PC-3 (cell line): ENCODE measurements around the gene HSD3B7. TPM values are rescaled to one million over a fixed set of nuclear protein-coding genes. Genes with fewer than 3 reads are reported as not detected.
A peak's percentile ranks its signal among the peaks of the same experiment; 100 is the strongest.

ENCODE experiments used
- ATAC-seq: fragments of 200-7000 bp; cut with Tn5 transposase; 2 replicates; pipeline ENCODE4 v1.9.1; 2020; ENCODE audit warnings: mild to moderate bottlenecking, moderate library complexity
- BruUV-seq: library from RNA; stranded (reverse); fragments of 400-500 nt; replicated peaks from 2 replicates; lab custom pipeline; 2021; lab: Mats Ljungman, UMichigan
- CTCF ChIA-PET: fragments of 300-600 bp; sonication (Branson Sonifier 250); formaldehyde crosslinking; loops from one replicate; lab custom pipeline; 2022; ENCODE audit warnings: antibody characterized with exemption; lab: Charles Lee
- POLR2A ChIA-PET: fragments of 300-600 bp; sonication (Branson Sonifier 250); formaldehyde crosslinking; loops from one replicate; lab custom pipeline; 2022; ENCODE audit warnings: antibody characterized with exemption; ENCODE audit not compliant: unreplicated experiment; lab: Charles Lee
- DNase-seq: peaks from one replicate; pipeline ENCODE4 v3.0.0-alpha.2; 2015
- H2AFZ ChIP-seq: fragments of 300-600 bp; sonication (generic); 2 replicates; pipeline ENCODE4 v1.6.0; 2016; ENCODE audit warnings: antibody characterized with exemption, low read length
- H3F3A ChIP-seq: fragments of 300-600 bp; sonication (generic); one replicate; pipeline ENCODE4 v1.6.0; 2017; ENCODE audit warnings: antibody characterized with exemption, low read length, control low read depth, mild to moderate bottlenecking; ENCODE audit not compliant: unreplicated experiment
- H3K27ac ChIP-seq: fragments of 300-600 bp; sonication (generic); 2 replicates; pipeline ENCODE4 v1.5.1; 2016; ENCODE audit warnings: mild to moderate bottlenecking, low read length
- H3K27me3 ChIP-seq: fragments of 300-600 bp; sonication (generic); 2 replicates; pipeline ENCODE4 v1.6.1; 2016; ENCODE audit warnings: low read length, mixed read lengths
- H3K36me3 ChIP-seq: fragments of 300-600 bp; sonication (generic); 2 replicates; pipeline ENCODE4 v1.6.1; 2016; ENCODE audit warnings: low read depth, mixed run types, low read length, mixed read lengths
- H3K4me1 ChIP-seq: fragments of 300-600 bp; sonication (generic); 2 replicates; pipeline ENCODE4 v1.5.1; 2016; ENCODE audit warnings: low read length; ENCODE audit not compliant: insufficient read depth
- H3K4me2 ChIP-seq: fragments of 300-600 bp; sonication (generic); 2 replicates; pipeline ENCODE4 v1.6.0; 2016; ENCODE audit warnings: low read length
- H3K4me3 ChIP-seq: fragments of 300-600 bp; sonication (generic); 2 replicates; pipeline ENCODE4 v1.5.1; 2016; ENCODE audit warnings: mild to moderate bottlenecking, low read length, mixed read lengths
- H3K79me2 ChIP-seq: fragments of 300-600 bp; sonication (generic); 2 replicates; pipeline ENCODE4 v1.6.1; 2017; ENCODE audit warnings: low read length, mixed read lengths
- H3K9ac ChIP-seq: fragments of 300-600 bp; sonication (generic); 2 replicates; pipeline ENCODE4 v1.6.0; 2016; ENCODE audit warnings: mild to moderate bottlenecking, low read length
- H3K9me2 ChIP-seq: fragments of 300-600 bp; sonication (generic); replicated peaks from 2 replicates; pipeline ENCODE4 v1.6.1; 2016; ENCODE audit warnings: mixed run types, low read length, mixed read lengths
- H3K9me3 ChIP-seq: fragments of 300-600 bp; sonication (generic); 2 replicates; pipeline ENCODE4 v1.6.1; 2016; ENCODE audit warnings: low read length, mixed read lengths
- H4K20me1 ChIP-seq: fragments of 300-600 bp; sonication (generic); 2 replicates; pipeline ENCODE4 v1.6.1; 2016; ENCODE audit warnings: low read length, mixed read lengths
- EZH2 ChIP-seq: fragments of 300-600 bp; sonication (generic); IDR thresholded peaks from one replicate; pipeline ENCODE4 v1.6.1; 2017; ENCODE audit warnings: antibody characterized with exemption, mild to moderate bottlenecking, low read length; ENCODE audit not compliant: unreplicated experiment
- EZH2phosphoT487 ChIP-seq: fragments of 300-600 bp; sonication (generic); IDR thresholded peaks from 2 replicates; pipeline ENCODE4 v1.6.1; 2018; ENCODE audit warnings: mild to moderate bottlenecking, antibody characterized with exemption, low read length, borderline replicate concordance
- intact Hi-C: fragments of 100-400 bp; cut with micrococcal nuclease; formaldehyde crosslinking; loops from 2 replicates; pipeline ENCODE4 v1.9.0; 2023
- total RNA-seq: library from RNA; depleted of rRNA; stranded (reverse); fragments of >200 nt; gene quantifications from 2 replicates; pipeline ENCODE4 v1.2.3, GENCODE V29; 2014
- TF ChIP-seq, protein P1 (sequence below): fragments of 300-600 bp; sonication (generic); conservative IDR thresholded peaks from 2 replicates; pipeline ENCODE4 v1.5.1; 2017; ENCODE audit warnings: antibody characterized with exemption, low read depth, mild to moderate bottlenecking, low read length

The HSD3B7 gene
- total RNA-seq, 1 experiment from 2014 or later, result 16.3 TPM

- H3K27ac ChIP-seq, result no peak overlapping the region
- peaks cover 8% of the 10 kb centered on the region for H3K4me1 ChIP-seq
- no peaks in the 10 kb centered on the region for H3F3A ChIP-seq
- POLR2A ChIA-PET, result no interaction called here
- no peaks in the 10 kb centered on the region for H3K9me2 ChIP-seq
- peak overlapping the region; percentile 84; the same call in 1 of the 2 replicates for H2AFZ ChIP-seq
- intact Hi-C loops, result no loop called here
- BruUV-seq, result no TSS peak
- DNase-seq, result peak; percentile 68
- no peaks in the 10 kb centered on the region; the same call in 1 of the 2 replicates for H3K36me3 ChIP-seq
- no peaks in the 10 kb centered on the region for H4K20me1 ChIP-seq
- H3K4me2 ChIP-seq, result peak overlapping the region; percentile 97
- no peaks in the 10 kb centered on the region for H3K9me3 ChIP-seq
- H3K9ac ChIP-seq, result no peak overlapping the region
- ATAC-seq, result peak; percentile 51
- TF ChIP-seq EZH2, result no peak
- TF ChIP-seq EZH2phosphoT487, result no peak
- TF ChIP-seq, protein P1, sequence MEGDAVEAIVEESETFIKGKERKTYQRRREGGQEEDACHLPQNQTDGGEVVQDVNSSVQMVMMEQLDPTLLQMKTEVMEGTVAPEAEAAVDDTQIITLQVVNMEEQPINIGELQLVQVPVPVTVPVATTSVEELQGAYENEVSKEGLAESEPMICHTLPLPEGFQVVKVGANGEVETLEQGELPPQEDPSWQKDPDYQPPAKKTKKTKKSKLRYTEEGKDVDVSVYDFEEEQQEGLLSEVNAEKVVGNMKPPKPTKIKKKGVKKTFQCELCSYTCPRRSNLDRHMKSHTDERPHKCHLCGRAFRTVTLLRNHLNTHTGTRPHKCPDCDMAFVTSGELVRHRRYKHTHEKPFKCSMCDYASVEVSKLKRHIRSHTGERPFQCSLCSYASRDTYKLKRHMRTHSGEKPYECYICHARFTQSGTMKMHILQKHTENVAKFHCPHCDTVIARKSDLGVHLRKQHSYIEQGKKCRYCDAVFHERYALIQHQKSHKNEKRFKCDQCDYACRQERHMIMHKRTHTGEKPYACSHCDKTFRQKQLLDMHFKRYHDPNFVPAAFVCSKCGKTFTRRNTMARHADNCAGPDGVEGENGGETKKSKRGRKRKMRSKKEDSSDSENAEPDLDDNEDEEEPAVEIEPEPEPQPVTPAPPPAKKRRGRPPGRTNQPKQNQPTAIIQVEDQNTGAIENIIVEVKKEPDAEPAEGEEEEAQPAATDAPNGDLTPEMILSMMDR, result no peak
- CTCF ChIA-PET, result no interaction called here
- H3K4me3 ChIP-seq, result peak overlapping the region; percentile 79
- H3K27me3 ChIP-seq, result no peaks in the 10 kb centered on the region
- no peaks in the 10 kb centered on the region for H3K79me2 ChIP-seq
Measured at GRCh38 chr16:30947859-30948666, 36.9 kb upstream of the HSD3B7 start.

- peak; percentile 42 for DNase-seq
- TF ChIP-seq EZH2phosphoT487 (no peak), EZH2 (no peak)
- TF ChIP-seq, protein P1, result no peak
- Histone ChIP-seq H3K9ac (peak within 1 kb of the TSS; percentile 70), H3K36me3 (no peaks in the 10 kb centered on the region; the same call in 1 of the 2 replicates), H4K20me1 (no peaks in the 10 kb centered on the region), H3K79me2 (no peaks in the 10 kb centered on the region), H3K27me3 (no peaks in the 10 kb centered on the region), H3K9me2 (no peaks in the 10 kb centered on the region), H3K4me3 (peak within 1 kb of the TSS; percentile 79), H3K4me1 (peaks cover 8% of the 10 kb centered on the region), H3K4me2 (peak within 1 kb of the TSS; percentile 97), H2AFZ (peak within 1 kb of the TSS; percentile 84), H3K27ac (no peak within 1 kb of the TSS), H3F3A (no peaks in the 10 kb centered on the region), H3K9me3 (no peaks in the 10 kb centered on the region)
- ATAC-seq, result peak; percentile 63
- ChIA-PET POLR2A (no interaction called here), CTCF (interaction anchor here (0.6 to 0.9 kb wide), 2 partner anchors 47 to 493 kb away, joined by 4 read pairs; partner anchors contain the start of gene ZNF843)
- no TSS peak for BruUV-seq
- intact Hi-C loops, result no loop called here
Measured at GRCh38 chr16:30948667-30949649, 36.0 kb upstream of the HSD3B7 start, which contains the start of gene ORAI3. TSS of gene ORAI3 (plus strand) at chr16:30949068. CDS start at chr16:30949290, 222 bp downstream.
